Upper lobe of left lung (tissue), 6 donors: Measurements from ENCODE around the gene RIOK3. TPM values are rescaled to one million over a fixed set of nuclear protein-coding genes. Genes with fewer than 3 reads are reported as not detected.

Experiments used
- ATAC-seq, 2 donors: fragments of 200-7000 bp; cut with Tn5 transposase; one replicate each; pipeline ENCODE4 v1.9.1; 2022; ENCODE audit warnings: mild to moderate bottlenecking in 2 of 2, moderate library complexity in 2 of 2; ENCODE audit not compliant: low FRiP score in 2 of 2
- DNase-seq, 2 donors: peaks; one replicate each; pipeline ENCODE4 v3.0.0-alpha.2; 2019 to 2020
- H3K27ac ChIP-seq, 4 donors: fragments of 200-600 bp; sonication (generic); one replicate each; pipeline ENCODE4 v1.5.1; 2016 to 2019
- H3K27me3 ChIP-seq, 4 donors: fragments of 200-600 bp; sonication (generic); one replicate each; pipeline ENCODE4 v1.5.1; 2017 to 2019
- H3K36me3 ChIP-seq, 4 donors: fragments of 200-600 bp; sonication (generic); one replicate each; pipeline ENCODE4 v1.5.1; 2016 to 2019
- H3K4me1 ChIP-seq, 4 donors: fragments of 200-600 bp; sonication (generic); one replicate each; pipeline ENCODE4 v1.5.1; 2018 to 2019
- H3K4me3 ChIP-seq, 4 donors: fragments of 200-600 bp; sonication (generic); one replicate each; pipeline ENCODE4 v1.5.1; 2017 to 2019; ENCODE audit warnings: mild to moderate bottlenecking in 2 of 4, moderate library complexity in 1 of 4
- H3K9me3 ChIP-seq, 4 donors: fragments of 200-600 bp; sonication (generic); one replicate each; pipeline ENCODE4 v1.5.1; 2018 to 2019
- CTCF ChIP-seq, 6 experiments: fragments of 450-650 bp in 4 of 6; fragments of 200-600 bp in 2 of 6; sonication (generic) in 2 of 6; IDR thresholded peaks; one replicate each; pipeline ENCODE4 v1.5.1; 2016 to 2019; ENCODE audit warnings: antibody characterized with exemption in 6 of 6
- EP300 ChIP-seq, 4 donors: sonication (generic); formaldehyde crosslinking; IDR thresholded peaks; one replicate each; pipeline ENCODE4 v1.5.1; 2017; ENCODE audit warnings: antibody characterized with exemption in 4 of 4, control low read depth in 2 of 4
- POLR2A ChIP-seq, 4 donors: fragments of 450-650 bp; IDR thresholded peaks; one replicate each; pipeline ENCODE4 v1.5.1; 2016 to 2017; ENCODE audit warnings: antibody characterized with exemption in 4 of 4, mild to moderate bottlenecking in 2 of 4
- POLR2AphosphoS5 ChIP-seq, 2 donors: sonication (generic); formaldehyde crosslinking; IDR thresholded peaks; one replicate each; pipeline ENCODE4 v1.5.1; 2017; ENCODE audit warnings: antibody characterized with exemption in 2 of 2
- WGBS, 2 donors: methylation state at CpG; one replicate each; pipeline ENCODE4 v1.1.5; 2017 to 2018; 5-methylcytosine and 5-hydroxymethylcytosine counted together
- small RNA-seq, 4 donors: library from RNA; depleted of rRNA; stranded (forward); fragments of <200 nt; gene quantifications; one replicate each; pipeline ENCODE3, GENCODE V24; 2016
- total RNA-seq, 6 donors: library from RNA; depleted of rRNA in 4 of 6; stranded (reverse); fragments of >200 nt in 4 of 6; gene quantifications; one replicate each; pipeline versions ENCODE4 v1.1.0 to v1.2.1, GENCODE V29; 2016 to 2021
- donor health status: DM: no; HTN: no; CAD: no; lungs with moderate emphysema.
- donor health status: DM: no; HTN: yes; CAD: no; lungs with severe emphysema.

RIOK3 gene
- total RNA-seq, 6 donors from 2014 or later, result 54.7 to 91.1 (median 60.0) TPM

GRCh38 chr18:23528580-23529472 is 75.7 kb downstream of the RIOK3 start:
- 78 to 84% methylated on average over 17 to 20 of the region's 20 CpGs for WGBS, 2 donors
- Histone ChIP-seq H3K4me1 (peaks cover 0 to 10% (median 5%) of the 10 kb centered on the region in 4 donors), H3K27ac (peak overlapping the region; percentile 11 to 64 (median 34)), H3K4me3 (no peak overlapping the region), H3K9me3 (no peaks in the 10 kb centered on the region), H3K27me3 (no peaks in the 10 kb centered on the region), H3K36me3 (peaks cover 50 to 98% (median 88%) of the 10 kb centered on the region in 4 donors)
- DNase-seq, result peak; percentile 54 to 66
- ATAC-seq, result peak; percentile 5 to 90
- no peak for TF ChIP-seq POLR2A (IDR thresholded peaks at IDR 0.05)
- TF ChIP-seq CTCF (IDR thresholded peaks at IDR 0.05), result no peak
- no peak for TF ChIP-seq EP300 (IDR thresholded peaks at IDR 0.05)
- TF ChIP-seq POLR2AphosphoS5 (IDR thresholded peaks at IDR 0.05), result no peak

DNA sequence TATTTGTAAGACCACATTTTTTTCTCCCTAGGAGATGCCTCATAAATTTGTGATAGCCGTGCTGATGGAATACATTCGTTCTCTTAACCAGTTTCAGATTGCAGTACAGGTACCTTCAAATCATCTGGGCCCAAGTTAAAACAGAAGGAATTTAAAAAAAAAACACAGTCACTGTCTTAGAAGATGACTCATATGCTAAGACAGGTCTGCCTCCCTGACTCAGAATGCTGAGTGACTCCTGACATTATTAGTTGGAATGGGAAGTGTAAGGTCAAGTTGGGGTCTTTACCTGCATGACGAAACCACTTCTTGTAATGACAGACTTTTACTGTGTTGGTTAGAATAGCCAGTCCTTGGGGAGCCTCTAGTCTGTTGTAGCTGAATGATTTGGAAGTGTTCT is 76.5 kb downstream of the RIOK3 start:
- Histone ChIP-seq H3K4me3 (no peak overlapping the region), H3K36me3 (peaks cover 50 to 98% (median 91%) of the 10 kb centered on the region in 4 donors), H3K9me3 (no peaks in the 10 kb centered on the region), H3K27me3 (no peaks in the 10 kb centered on the region), H3K27ac (peak overlapping the region in 3 of 4 donors; percentile 12 to 64 (median 37)), H3K4me1 (peaks cover 0 to 10% (median 2%) of the 10 kb centered on the region in 4 donors)
- 84 to 85% methylated on average over 3 of the region's 3 CpGs for WGBS, 2 donors
- ATAC-seq, result no peak
- no peak for DNase-seq
- TF ChIP-seq EP300 (IDR thresholded peaks at IDR 0.05) (no peak), CTCF (IDR thresholded peaks at IDR 0.05) (no peak), POLR2A (IDR thresholded peaks at IDR 0.05) (no peak), POLR2AphosphoS5 (IDR thresholded peaks at IDR 0.05) (no peak)

DNA sequence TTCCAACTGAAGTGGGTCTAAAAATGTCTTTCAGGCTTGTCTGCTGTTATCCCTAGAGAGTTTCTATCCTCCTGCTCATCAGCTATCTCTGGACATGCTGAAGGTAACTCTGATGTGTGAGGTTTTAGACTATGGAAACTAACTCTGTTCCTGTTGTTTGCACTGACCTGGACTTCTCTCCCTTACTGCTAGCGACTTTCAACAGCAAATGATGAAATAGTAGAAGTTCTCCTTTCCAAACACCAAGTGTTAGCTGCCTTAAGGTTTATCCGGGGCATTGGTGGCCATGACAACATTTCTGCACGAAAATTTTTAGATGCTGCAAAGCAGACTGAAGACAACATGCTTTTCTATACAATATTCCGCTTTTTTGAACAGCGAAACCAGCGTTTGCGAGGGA is 77.1 kb downstream of the RIOK3 start:
- ATAC-seq (no peak), DNase-seq (no peak)
- peak overlapping the region in 1 of 4 donors; percentile 37 for H3K27ac ChIP-seq
- H3K4me3 ChIP-seq, result no peak overlapping the region
- H3K4me1 ChIP-seq, result peaks cover 0 to 10% (median 2%) of the 10 kb centered on the region in 4 donors
- H3K36me3 ChIP-seq, result peaks cover 56 to 100% (median 95%) of the 10 kb centered on the region in 4 donors
- WGBS, 2 donors, result 81 to 86% methylated on average over 7 of the region's 7 CpGs
- H3K9me3 ChIP-seq, result no peaks in the 10 kb centered on the region
- no peaks in the 10 kb centered on the region for H3K27me3 ChIP-seq
- TF ChIP-seq POLR2AphosphoS5 (IDR thresholded peaks at IDR 0.05) (no peak), CTCF (IDR thresholded peaks at IDR 0.05) (no peak), EP300 (IDR thresholded peaks at IDR 0.05) (no peak), POLR2A (IDR thresholded peaks at IDR 0.05) (no peak)

- no peak for ATAC-seq
- no peaks in the 10 kb centered on the region for H3K27me3 ChIP-seq
- DNase-seq, result no peak
- H3K4me1 ChIP-seq, result peaks cover 0 to 10% (median 2%) of the 10 kb centered on the region in 4 donors
- TF ChIP-seq CTCF (IDR thresholded peaks at IDR 0.05) (no peak), POLR2AphosphoS5 (IDR thresholded peaks at IDR 0.05) (no peak), EP300 (IDR thresholded peaks at IDR 0.05) (no peak), POLR2A (IDR thresholded peaks at IDR 0.05) (no peak)
- H3K36me3 ChIP-seq, result peaks cover 73 to 100% (median 95%) of the 10 kb centered on the region in 4 donors
- WGBS, 2 donors, result 91 to 92% methylated on average over 13 of the region's 13 CpGs
- no peak overlapping the region for H3K4me3 ChIP-seq
- no peak overlapping the region for H3K27ac ChIP-seq
- no peaks in the 10 kb centered on the region for H3K9me3 ChIP-seq
These were observed 78.8 kb downstream of the RIOK3 start for GRCh38 chr18:23531912-23532311.

Small RNA genes lying within 50 kb of the gene (small RNA-seq; reads per million reads assigned to genes)
- gene AC026634.1 (0 reads per million in 4 donors), gene RF00019 (0 reads per million in 4 donors)

Other genes with a start within 250 kb of the RIOK3 start
- 10 to 100 TPM; 23.3 to 45.1 (median 39.8) TPM for gene RMC1, start 50.2 kb downstream of the RIOK3 start, total RNA-seq
- 100 to 1,000 TPM; 117 to 437 (median 167) TPM for gene NPC1, start 133.2 kb downstream of the RIOK3 start, total RNA-seq
- gene ANKRD29, start 209.6 kb downstream of the RIOK3 start, total RNA-seq, result 100 to 1,000 TPM in 2 of 6 donors, 10 to 100 TPM in 4; 50.4 to 150 (median 85.8) TPM
- gene LAMA3, start 236.2 kb downstream of the RIOK3 start, total RNA-seq, result 100 to 1,000 TPM in 4 of 6 donors, 10 to 100 TPM in 2; 88.2 to 202 (median 141) TPM